Measurements from ENCODE around the gene RABGAP1L. TPM values are rescaled to one million over a fixed set of nuclear protein-coding genes. Genes with fewer than 3 reads are reported as not detected.

RABGAP1L gene
- total and polyA plus RNA-seq, 2 donors (not counting 3 experiments of a cell fraction or from before 2014, with no cell fraction given): 6.4 to 22.2 TPM

- no peak for TF ChIP-seq EZH2 (IDR thresholded peaks at IDR 0.05; ENCODE audit: borderline replicate concordance, low read depth, low read length, severe bottlenecking)
- TF ChIP-seq CTCF (IDR thresholded peaks at IDR 0.05; ENCODE audit: extremely low read depth in 1 of 2, insufficient read depth in 1 of 2, low read depth in 1 of 2, low read length in 2 of 2): no peak
- TF ChIP-seq FOS (IDR thresholded peaks at IDR 0.05; ENCODE audit: borderline replicate concordance, insufficient read depth, low read length): no peak
- TF ChIP-seq POLR2A (IDR thresholded peaks at IDR 0.05; ENCODE audit: low read depth, low read length): no peak
- TF ChIP-seq POLR2AphosphoS5 (IDR thresholded peaks at IDR 0.05; ENCODE audit: insufficient read depth, low read depth, low read length): no peak
- TF ChIP-seq MAX (IDR thresholded peaks at IDR 0.05; ENCODE audit: insufficient read depth, insufficient read length): no peak
- TF ChIP-seq GATA2 (IDR thresholded peaks at IDR 0.05; ENCODE audit: insufficient read depth, insufficient read length, low read depth, low read length): no peak
- no peak for TF ChIP-seq JUN (IDR thresholded peaks at IDR 0.05; ENCODE audit: borderline replicate concordance, insufficient read depth, insufficient read length, low read depth)
- TF ChIP-seq MYC (IDR thresholded peaks at IDR 0.05; ENCODE audit: low read depth, low read length): no peak
- Histone ChIP-seq H3K4me2 (ENCODE audit: insufficient read depth, low read length) (no peak overlapping the region), H3K79me2 (ENCODE audit: control insufficient read depth, insufficient read depth, low read length) (no peaks in the 10 kb centered on the region), H3K4me3 (replicated peaks in 1 of 3; ENCODE audit: insufficient read depth in 1 of 3, low read depth in 1 of 3, low read length in 3 of 3) (no peak overlapping the region), H3K36me3 (ENCODE audit: control insufficient read depth in 2 of 2, extremely low read depth in 1 of 2, insufficient read depth in 2 of 2, low read length in 2 of 2) (no peaks in the 10 kb centered on the region), H2AFZ (ENCODE audit: low read depth, low read length) (no peak overlapping the region), H3K9me1 (replicated peaks; ENCODE audit: control insufficient read depth, extremely low read depth, insufficient read depth, low read length) (no peaks in the 10 kb centered on the region), H3K27ac (ENCODE audit: insufficient read depth, low read depth, low read length) (no peak overlapping the region), H3K9ac (replicated peaks; ENCODE audit: extremely low read depth, insufficient read depth, low read length) (no peak overlapping the region), H4K20me1 (replicated peaks; ENCODE audit: control insufficient read depth, extremely low read depth, insufficient read depth, low read length) (no peaks in the 10 kb centered on the region), H3K27me3 (ENCODE audit: control insufficient read depth in 2 of 2, insufficient read depth in 2 of 2, low read length in 2 of 2) (no peaks in the 10 kb centered on the region), H3K9me3 (replicated peaks; ENCODE audit: control insufficient read depth, insufficient read depth, low read length) (no peaks in the 10 kb centered on the region), H3K4me1 (ENCODE audit: control insufficient read depth, extremely low read depth, insufficient read depth, low read length) (no peaks in the 10 kb centered on the region)
- FAIRE-seq (no peak), DNase-seq (ENCODE audit: low read depth, low spot score) (no peak)
- dilution Hi-C loops (cut with MboI; ENCODE audit: extremely low pct_ligation_motif_present, low sequenced_read_pairs) (no loop called here), intact Hi-C loops (cut with micrococcal nuclease) (no loop called here)
- ChIA-PET CTCF (interaction anchor here (1.2 kb wide), 1 partner anchor 51 kb away, joined by 3 read pairs; no protein-coding TSS in a partner anchor), POLR2A (no interaction called here)
- no TSS peak for BruUV-seq (replicated peaks)
Observed at GRCh38 chr1:174871886-174872285, 712.6 kb downstream of the RABGAP1L start.

All from endothelial cell of umbilical vein (primary cell).